Measurements from ENCODE around the gene TUBGCP5.

Gene TUBGCP5

DNA sequence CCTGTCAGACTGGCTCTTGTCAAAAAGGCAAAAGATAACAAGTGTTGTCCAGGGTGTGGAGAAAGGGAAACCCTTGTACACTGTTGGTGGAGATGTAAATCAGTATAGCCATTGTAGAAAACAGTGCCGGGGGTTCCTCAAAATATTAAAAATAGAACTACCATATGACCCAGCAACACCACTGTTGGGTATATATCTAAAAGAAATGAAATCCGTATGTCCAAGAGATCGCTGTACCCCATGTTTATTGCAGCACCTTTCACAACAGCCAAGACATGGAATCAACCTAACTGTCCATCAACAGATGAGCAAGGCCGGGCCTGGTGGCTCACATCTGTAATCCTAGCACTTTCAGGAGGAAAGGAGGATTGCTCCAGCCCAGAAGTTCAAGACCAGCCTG, 65.4 kb downstream of the TUBGCP5 start:
- no peak for FAIRE-seq

DNA sequence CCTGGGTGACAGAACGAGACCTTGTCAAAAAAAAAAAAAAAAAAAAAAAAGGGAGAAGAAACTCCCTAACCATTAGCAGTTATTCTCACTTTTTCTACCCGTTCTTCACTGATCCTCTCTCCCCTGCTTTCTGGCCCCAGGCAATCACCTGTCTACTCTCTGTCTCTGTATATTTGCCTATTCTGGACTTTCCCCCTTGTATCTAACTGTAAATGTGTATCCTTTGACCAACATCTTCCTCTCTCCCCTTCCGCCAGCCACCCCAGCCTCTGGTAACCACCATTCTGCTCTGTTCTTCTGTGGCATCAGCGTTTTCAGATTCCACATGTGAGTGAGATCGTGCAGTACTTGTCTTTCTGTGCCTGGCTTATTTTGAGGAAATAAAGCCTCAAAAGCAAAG, 66.1 kb downstream of the TUBGCP5 start:
- FAIRE-seq, result no peak

DNA sequence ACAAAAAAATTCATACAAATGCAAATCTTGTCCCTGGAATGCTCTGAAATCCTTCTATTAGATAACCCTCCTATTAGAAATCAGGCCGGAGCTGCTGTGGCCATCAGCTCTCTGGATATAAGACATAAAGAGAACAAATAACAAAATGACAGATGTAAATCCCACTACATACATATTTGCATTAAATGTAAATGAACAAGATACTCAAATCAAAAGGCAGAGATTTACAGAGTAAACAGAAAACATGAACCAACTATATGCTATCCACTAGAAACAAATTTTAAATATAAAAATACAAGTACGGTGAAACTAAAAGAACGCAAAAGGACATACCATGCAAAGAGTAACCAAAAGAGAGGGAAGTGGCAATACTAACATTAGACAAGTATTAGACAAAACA, 69.9 kb downstream of the TUBGCP5 start:
- FAIRE-seq, result no peak

DNA sequence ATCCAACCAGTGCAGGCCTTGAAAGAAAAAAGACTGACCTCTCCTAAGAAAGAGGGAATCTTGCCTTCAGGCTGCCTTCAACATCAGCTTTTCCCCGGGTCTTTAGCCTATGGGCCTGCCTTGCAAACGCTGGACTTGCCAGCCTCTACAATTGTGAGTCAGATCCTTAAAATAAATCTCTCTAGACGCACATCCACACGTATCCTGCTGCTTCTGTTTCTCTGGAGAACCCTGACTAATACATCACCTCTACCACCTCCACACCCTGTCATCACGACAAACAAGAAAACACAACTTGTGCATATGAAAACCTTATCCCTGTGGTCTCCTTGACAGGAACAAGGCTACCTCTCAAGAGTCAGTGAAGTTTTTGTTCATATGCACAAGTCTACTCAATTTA, 71.0 kb downstream of the TUBGCP5 start:
- FAIRE-seq, result no peak

DNA sequence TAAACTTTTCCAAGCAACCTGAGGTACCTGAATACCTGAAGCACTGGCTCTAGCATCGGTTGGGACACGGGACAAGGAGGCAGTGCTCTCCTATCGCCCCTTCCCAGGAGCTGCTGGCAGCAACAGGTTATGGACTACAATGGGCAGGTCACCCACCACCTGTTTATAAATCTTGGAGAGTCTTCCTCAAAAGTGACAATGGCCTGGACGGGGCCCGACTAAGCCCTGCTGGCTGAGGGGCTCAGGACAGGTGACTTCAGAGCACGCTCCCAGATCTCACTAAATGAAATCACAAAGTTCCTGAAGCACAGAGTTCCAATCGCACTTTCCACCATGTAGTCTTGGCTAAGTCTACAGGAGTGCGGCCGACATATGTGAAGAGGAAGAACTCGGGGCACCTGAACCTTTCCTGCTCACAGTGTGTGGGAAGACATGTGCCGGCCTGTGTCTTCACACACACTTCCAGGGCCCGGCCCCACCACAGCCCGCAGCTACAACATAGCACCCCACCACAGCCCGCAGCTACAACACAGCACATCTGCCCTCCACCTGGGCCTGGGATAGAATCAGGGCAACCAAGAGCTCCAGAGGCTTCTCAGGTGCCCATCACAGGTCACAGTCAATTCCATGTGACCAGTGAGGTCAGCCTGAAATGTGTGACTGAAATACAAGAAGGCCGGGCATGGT, 72.1 kb downstream of the TUBGCP5 start:
- no peak for FAIRE-seq

DNA sequence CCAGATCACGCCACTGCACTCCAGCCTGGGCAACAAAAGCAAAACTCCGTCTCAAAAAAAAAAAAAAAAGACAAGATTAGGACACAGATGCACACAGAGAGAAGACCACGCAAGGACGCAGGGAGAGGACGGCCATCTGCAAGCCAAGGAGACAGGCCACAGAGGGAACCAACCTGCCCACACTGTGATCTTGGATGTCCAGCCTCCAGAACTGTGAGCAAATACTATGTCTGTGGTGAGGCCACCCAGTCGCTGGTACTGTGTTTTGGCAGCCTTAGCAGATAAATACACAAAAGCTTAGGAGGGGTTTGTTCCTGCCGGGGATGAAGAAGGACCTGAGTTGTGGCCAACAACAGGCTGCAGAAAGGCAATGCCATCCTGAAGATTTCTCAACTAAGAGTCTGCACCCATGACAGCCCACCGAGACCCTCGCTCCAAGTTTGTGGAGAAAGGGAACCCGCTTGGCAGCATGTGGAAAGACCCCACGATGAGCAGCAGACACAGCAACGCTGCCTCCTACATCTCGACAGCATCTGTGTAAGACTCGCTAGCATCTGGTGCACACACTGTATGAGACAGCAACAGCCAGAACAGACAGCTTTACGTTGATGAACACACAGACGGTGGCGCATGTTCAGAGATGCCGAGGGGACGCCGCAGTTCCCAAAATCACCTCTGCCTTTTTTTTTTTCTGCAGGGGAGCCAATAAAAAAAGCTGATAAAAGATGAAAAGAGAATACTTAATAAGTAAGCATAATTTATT, 72.9 kb downstream of the TUBGCP5 start:
- FAIRE-seq, result no peak

DNA sequence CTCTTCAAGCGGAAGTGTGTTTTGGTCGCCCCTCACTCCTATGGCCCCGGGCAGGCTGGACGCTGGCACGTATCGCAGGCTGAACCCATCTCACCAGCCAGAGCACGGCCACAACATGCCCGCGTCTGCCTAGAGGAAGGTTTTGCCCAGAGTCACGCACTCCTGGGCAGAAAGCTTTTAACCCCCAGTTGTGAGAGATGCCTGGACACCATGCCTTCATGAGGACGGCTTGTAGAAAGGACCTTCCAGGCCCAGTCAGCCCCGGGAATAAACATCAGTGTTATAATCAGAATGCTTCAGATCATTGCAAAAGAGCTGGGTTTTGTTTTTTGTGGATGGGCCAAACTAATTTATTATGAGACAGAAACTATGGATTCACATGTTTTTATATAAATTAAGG, 75.7 kb downstream of the TUBGCP5 start:
- no peak for FAIRE-seq

DNA sequence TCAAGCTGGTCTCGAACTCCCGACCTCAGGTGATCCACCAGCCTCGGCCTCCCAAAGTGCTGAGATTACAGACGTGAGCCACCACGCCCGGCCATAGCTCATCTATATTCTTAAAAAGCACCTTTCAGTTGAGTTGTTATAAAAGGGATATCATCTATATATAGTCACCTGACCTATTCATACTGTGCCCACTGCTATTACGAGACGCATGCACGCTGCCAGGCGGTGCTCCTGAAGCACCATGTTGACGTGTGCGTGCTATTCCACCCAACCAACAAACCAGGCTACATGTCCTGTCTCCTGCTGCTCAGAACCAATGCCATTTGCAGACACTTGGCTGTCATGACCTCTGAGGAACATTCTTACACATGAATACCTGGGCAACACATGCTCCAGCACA, 76.8 kb downstream of the TUBGCP5 start:
- no peak for FAIRE-seq

DNA sequence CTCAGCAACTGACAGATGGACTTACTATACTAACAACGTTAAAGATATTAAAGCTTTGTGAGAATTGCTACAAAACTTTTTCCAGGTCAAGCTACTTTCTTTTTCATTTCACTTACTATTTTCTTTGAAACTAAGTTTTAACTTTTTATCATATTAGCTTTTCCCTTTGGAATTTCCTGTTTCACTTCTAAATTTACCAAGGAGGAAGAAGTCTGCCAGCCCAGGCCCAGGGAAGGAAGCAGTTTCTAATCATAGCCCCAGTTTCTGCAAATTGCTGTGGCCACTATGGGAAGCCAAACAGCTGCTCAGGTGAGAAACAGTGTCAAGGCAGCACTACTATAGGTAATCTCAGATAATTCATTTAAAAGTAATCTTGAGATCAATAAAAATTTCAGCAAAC, 77.6 kb downstream of the TUBGCP5 start:
- FAIRE-seq, result no peak

DNA sequence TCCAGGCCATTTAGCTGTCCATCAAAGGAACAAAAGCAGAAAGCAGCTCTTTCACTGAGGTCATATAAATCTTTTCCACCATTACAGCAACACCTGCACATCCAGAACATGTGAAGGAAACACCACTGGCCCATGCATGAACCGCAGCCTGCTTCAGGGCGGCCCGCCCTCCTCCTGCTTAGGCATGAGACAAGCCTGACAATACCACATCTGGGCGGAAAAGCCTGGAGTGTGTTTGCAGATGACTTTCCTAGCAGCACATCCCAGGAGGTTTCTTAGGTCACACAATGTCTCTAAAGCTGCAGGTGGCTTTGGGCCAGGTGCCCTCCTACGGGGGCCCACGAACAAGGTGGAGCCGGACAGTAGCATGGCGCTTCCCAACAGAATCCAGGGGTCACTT, 78.8 kb downstream of the TUBGCP5 start:
- FAIRE-seq, result no peak

DNA sequence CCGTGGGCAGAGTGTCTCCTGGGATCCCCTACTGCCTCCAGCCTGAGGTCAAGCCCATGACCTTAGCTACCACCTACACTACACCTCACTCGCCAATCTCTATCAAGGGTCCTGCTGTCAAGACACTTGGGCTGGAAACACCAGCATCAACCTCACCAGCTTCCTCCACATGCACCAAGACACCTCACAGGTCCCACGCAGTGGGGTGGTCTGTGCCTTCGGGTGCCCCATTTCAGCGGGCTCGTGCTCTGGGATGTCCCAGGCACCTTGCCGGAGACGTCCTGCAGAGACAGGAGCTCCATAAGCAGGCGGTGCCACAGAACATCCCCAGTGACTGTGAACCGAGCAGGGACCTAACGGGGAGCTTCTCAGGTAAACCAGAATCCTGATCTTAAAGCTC, 79.2 kb downstream of the TUBGCP5 start:
- no peak for FAIRE-seq

DNA sequence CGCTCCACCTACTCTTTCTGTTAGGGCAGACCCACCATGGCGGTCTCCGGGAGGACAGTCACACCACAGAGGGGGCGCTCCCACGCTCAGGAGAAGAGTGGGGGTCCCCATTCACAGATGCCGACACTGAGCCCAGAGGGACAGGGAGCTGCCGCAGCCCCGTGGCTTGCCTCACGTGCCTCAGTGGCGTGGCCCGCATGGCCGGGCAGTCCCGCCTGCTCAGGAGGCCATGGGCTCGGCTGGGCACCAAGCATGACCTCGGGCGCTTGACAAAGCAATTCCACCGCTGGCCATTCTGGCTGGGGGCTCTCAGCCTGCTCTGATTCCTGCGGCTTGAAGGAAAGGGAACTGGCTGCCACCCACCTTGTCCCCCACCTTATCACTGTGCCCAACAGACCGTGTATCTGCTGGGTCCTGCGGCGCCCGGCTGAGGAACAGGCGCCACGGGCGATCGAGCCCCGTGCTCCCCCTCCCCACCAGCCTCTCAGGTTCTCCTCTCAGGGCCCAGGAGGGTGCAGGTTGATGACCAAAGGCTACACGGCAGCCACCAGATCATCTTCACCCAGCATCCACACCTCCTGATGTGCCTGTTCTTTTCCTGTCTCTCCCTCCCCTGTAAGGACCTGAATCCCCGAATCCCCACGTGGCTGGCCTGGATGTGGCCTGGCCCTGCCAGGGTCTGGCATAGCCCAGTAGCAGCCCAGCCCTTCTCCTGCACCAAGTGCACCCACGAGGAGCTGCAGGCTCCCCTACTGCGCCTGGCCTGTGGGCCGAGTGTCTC, 79.9 kb downstream of the TUBGCP5 start:
- no peak for FAIRE-seq

DNA sequence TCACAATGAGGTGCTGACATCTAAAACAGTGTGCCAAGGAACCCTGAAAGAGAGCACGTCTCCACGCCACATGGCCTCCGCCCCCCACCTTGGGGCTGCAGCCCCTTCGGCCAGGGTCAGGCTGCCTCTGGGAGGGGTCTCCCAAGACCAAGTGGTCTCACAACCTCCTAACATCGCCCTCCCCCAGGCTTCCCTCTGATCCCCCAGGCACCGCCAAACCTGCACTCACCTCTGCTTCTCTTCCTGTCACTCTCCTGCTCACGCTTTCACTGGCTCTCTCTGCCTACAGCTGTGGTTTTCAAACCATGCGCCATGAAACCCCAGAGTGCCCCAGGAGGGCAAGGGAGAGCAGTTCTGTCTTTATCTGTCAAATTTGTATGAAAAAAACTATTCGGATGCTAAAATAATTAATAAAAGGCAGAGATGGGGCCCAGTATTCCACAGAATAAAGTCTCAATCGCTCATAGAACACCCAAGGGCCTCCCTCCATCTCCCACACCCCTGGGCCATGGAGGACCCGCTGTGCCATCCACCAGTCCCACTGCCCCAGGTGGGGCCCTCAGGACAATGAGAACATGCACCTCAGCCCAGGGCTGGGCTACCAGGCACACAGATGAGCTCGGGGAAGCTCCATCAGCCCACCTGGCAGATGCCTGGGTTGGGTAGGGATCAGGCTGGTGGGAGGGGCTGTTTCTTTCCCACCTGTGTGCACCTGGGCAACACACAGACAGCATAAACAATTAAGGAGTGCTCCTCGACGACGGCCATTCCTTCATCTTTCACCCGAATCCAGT, 80.7 kb downstream of the TUBGCP5 start:
- FAIRE-seq, result no peak

DNA sequence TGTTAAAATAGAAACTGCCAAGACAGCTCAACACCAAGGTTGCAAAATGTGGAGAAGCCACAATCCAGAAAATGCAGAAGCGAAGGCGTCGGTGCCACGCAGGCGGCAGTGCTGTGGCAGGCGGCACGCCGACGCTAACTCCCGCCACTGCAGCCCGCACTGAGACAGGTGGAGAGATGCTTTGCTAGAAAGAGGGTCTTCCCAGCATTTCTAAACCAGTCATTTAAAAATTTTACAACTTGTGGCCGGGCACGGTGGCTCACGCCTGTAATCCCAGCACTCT, 82.5 kb downstream of the TUBGCP5 start:
- FAIRE-seq, result no peak

DNA sequence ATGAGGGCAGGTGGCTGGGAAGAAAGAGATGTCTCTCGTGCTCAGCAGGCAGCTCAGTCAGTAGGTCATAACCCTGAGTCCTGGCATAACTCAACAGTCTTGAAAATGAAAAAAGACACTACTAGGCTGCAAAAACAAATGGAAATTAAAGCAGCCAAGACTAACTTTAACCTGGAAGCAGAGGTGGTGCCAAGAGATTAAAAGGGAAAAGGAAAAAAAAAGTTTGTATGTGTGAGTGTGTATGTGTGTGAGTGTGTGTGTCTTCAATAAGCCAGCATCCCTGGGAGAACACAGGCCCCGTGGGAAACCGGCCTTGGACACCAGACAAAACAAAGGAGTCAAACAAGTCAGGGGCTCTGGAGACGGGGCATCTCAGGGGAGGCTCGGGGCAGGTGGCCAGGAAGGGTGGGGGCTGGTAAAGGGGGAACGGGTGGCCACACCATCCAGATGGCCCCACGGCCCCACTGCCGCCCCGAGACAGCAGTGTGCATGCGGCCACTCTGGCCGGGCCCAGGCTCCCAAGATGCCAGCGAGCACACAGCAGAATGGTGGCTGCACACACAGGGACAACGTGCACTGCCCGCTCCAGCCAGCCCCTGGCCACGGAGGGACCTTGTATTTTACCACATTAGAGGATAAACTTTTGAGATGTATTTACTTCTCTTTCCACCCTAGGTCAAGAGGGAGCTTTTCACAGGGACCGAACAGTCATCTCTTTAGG, 83.0 kb downstream of the TUBGCP5 start:
- FAIRE-seq, result no peak

DNA sequence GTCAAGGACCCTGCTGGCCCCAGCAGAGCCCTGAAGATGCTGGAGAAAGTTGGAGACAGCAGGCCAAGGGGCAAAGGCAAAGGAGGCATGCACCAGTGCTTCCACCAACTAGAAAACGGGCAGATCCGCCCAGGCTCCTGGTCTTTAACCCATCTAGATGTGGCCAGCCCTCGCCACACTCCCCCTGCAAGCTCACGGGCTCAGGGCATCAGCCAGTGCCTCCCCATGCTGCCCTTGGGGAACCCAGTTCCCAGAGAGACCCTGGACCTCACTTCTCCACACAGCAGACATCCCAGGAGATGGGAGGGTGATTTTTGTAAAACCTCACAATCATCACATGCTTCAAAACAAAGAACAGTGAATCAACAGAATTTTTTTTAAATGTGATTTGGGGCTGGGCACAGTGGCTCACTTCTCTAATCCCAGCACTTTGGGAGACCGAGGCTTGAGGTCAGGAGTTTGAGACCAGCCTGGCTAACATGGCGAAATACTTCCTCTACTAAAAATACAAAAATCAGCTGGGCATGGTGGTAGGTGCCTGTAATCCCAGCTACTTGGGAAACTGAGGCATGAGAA, 83.7 kb downstream of the TUBGCP5 start:
- no peak for FAIRE-seq

DNA sequence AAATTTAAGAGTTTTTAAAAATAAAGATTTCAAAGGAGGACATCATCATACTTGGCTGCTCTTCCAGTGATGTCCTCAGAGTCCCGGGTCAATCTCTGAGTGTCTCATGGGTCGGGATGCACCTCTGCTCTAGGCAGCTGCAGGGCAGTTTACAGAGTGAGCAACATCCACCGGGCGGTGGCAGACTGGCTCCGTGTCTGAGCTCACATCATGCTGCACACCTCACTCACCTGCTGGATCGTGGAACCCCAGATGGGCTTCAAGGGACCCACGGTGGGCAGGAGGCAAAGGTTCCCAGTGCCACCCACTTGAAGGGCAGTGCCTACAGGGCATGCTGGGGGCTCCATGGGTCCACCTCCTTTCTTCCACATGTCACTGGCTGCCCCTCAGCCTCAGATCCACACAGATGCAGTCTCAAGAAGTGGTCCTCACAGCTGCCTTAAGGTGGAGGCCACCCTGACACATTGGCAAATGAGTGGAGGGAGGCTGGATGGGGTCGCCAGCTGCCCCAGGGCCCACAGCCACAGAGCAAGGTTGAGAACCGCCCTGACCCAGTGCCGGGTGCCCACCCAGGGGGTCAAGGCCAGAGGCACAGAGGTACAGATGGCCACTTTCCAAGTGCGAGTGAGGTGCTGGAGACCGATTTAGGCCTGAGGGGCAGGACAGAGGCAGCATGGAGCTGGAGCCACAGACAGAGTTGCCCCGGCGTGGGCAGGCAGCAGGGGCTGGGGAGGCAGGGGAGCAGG, 84.4 kb downstream of the TUBGCP5 start:
- FAIRE-seq, result no peak

DNA sequence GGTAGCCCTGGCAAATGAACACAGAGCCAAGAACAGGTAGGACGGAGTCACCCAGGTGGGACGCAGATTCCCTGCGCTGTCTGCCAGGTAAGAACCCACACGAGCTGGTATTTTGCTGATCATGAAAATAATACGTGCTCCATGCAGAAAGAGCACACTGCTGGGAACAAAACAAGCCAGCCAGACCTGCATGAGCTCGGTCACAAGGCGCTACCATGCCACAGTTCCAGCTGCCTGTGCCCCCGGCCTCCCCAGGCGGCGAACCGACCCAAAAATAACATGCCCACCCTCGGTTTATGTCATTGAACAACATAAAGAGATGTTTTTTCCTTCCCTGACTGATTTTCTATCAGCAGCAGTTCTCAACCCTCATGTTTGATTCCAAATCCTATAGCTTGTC, 85.0 kb downstream of the TUBGCP5 start:
- no peak for FAIRE-seq

DNA sequence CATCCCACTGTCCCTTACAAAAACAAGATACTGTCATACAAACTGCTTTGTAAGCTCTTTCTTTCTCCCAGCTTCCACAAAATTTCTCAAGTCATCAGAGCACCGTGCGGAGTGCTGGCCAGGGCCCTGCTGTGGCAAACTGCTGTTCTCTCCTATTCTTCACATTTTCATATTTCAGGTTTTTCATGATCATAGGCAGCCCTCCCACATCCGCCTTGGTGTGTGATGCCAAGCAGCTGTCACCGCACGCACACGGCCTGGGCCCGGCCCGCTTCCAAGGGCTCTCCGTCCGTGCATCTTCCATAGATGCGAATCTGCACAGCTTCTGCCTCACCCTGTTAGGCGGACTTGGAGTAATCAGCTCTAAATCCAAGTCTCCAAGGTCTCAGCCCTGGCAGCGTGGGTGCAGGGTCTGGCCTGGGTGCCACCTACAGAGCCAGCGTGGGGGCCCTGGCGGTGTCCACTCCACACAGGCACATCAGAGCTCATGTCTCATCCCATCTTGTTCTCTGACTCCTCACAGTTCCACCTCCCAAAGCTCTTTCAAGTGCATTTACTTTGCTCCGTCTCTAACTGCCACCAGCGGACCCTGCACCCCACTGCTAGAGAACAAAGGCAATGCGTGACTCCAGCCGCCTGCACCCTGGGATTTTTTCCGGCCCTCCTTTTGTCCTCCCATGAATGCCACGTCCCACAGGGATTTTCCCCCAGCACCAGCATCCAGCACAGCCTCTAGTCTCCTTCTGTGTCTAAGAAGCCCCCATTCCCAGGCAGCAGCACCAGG, 86.4 kb downstream of the TUBGCP5 start:
- no peak for FAIRE-seq

Data from endometrium (tissue), 2 donors.